SH-SY5Y (cell line): ENCODE measurements around the gene STS.

Source experiments
- GATA2 ChIP-seq: IDR thresholded peaks from 2 replicates; pipeline ENCODE4 v1.6.1; 2011; ENCODE audit warnings: mild to moderate bottlenecking, low read depth, low read length
- GATA3 ChIP-seq: IDR thresholded peaks from 2 replicates; pipeline ENCODE4 v1.6.1; 2011; ENCODE audit warnings: low read depth, mild to moderate bottlenecking, low read length, moderate library complexity

DNA sequence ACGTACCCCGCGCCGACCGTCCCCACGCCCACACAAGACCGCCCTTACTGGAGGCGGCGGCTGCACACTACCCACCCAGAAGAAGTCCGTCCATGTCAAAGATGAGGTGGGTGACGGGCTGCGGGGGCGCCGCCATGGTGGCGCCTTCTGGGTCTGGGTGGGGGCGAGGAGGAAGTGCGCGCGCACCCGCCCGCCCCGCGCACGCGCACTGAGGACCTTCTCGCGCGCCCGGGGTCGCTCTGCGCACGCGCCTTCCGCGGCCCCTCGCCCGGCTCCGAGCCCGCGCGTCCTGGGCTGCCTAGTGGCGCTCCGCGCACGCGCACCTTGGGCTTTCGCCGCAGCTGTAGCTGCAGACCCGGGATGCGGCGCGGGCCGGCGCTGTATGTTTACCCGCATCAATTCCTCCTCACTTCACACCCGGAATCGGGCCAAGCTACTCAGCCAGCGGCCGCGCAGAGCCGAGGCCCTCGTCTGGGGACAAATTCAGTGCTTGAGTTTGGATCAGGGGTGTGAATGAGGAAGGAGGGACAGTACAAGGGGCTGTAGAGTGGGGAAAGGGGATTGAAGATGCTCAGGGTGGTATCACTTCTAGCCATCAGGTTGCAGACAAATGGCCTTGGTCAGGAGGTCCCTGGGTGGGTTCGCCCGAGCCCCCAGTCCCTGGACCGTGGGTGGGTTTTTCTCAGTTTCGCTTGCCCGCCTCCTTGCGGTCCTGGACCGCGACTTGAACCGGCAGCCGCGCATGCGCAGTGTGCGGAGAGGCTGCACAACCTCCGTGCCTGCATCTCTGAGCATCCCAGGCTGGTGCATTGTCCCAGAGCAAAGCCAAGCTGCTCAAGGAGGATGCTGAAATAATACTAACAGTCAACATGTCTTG lies 704 bp downstream of the STS start, which contains the start of gene PUDP:
- TF ChIP-seq GATA2 (no peak), GATA3 (no peak)
